Measurements from ENCODE around the gene TUBA1C. TPM values are rescaled to one million over a fixed set of nuclear protein-coding genes. Genes with fewer than 3 reads are reported as not detected.
A peak's percentile ranks its signal among the peaks of the same experiment; 100 is the strongest.

The TUBA1C gene
- total and polyA plus RNA-seq, 9 of the 15 experiments (the other 6 are each of a cell fraction or from before 2014, with no cell fraction given) = 755 to 3,012 (median 914) TPM

- H3K36me3 ChIP-seq (ENCODE audit: control insufficient read depth, insufficient read depth, low read length) = no peaks in the 10 kb centered on the region
- H2AFZ ChIP-seq (ENCODE audit: low read depth, low read length) = no peak overlapping the region
- ChIA-PET CTCF (ENCODE audit: low intra/inter-chr PET ratio) (no interaction called here), POLR2A (interaction anchor here (0.5 to 1.5 kb wide), 7 partner anchors 8 to 217 kb away, joined by 3 to 6 read pairs (median 3); partner anchors contain the start of gene TUBA1B)
- intact Hi-C loops (cut with micrococcal nuclease) = loop anchor here (10.0 kb wide), 1 partner anchor 125 kb away; the partner anchor contains the start of gene TUBA1B
- FAIRE-seq = no peak
- H3K27me3 ChIP-seq (ENCODE audit: control insufficient read depth in 2 of 2, insufficient read depth in 2 of 2, low read length in 2 of 2) = no peaks in the 10 kb centered on the region
- no peaks in the 10 kb centered on the region for H3K9me1 ChIP-seq (ENCODE audit: control insufficient read depth, insufficient read depth, low read length)
- no peak overlapping the region for H3K27ac ChIP-seq (ENCODE audit: extremely low read depth, low read depth, low read length)
- H3K4me1 ChIP-seq (replicated peaks in 1 of 2; ENCODE audit: control insufficient read depth in 2 of 2, insufficient read depth in 2 of 2, low read length in 2 of 2) = peaks cover 22 to 24% of the 10 kb centered on the region in 2 experiments; a peak in 4 of 5 replicates
- H3K4me3 ChIP-seq = no peak overlapping the region
- H4K20me1 ChIP-seq (replicated peaks; ENCODE audit: control insufficient read depth, insufficient read depth, low read length) = no peaks in the 10 kb centered on the region
- H3K9ac ChIP-seq (ENCODE audit: insufficient read depth in 1 of 2, low read depth in 2 of 2, low read length in 2 of 2) = no peak overlapping the region
- H3K4me2 ChIP-seq (ENCODE audit: insufficient read depth, low read length) = no peak overlapping the region
- no TSS peak for BruUV-seq (replicated peaks)
- no peak for TF ChIP-seq NCOA2 (IDR thresholded peaks at IDR 0.05; ENCODE audit: partially characterized antibody in 2 of 2)
- peak; percentile 40; the same call in 1 of the 2 replicates for TF ChIP-seq SPI1 (IDR thresholded peaks at IDR 0.05; ENCODE audit: borderline replicate concordance, low read depth, low read length)
- TF ChIP-seq, protein P1, sequence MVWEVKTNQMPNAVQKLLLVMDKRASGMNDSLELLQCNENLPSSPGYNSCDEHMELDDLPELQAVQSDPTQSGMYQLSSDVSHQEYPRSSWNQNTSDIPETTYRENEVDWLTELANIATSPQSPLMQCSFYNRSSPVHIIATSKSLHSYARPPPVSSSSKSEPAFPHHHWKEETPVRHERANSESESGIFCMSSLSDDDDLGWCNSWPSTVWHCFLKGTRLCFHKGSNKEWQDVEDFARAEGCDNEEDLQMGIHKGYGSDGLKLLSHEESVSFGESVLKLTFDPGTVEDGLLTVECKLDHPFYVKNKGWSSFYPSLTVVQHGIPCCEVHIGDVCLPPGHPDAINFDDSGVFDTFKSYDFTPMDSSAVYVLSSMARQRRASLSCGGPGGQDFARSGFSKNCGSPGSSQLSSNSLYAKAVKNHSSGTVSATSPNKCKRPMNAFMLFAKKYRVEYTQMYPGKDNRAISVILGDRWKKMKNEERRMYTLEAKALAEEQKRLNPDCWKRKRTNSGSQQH (CRISPR knock-in tag; IDR thresholded peaks at IDR 0.05) = no peak
- no peak for TF ChIP-seq SIN3B (IDR thresholded peaks at IDR 0.05; ENCODE audit: low read depth)
- ATAC-seq = no peak
- peaks cover 20% of the 10 kb centered on the region for H3K79me2 ChIP-seq (ENCODE audit: control insufficient read depth, insufficient read depth, low read length)
- no peak for DNase-seq (ENCODE audit: extremely low read depth in 1 of 4, low spot score in 3 of 4)
- in situ Hi-C loops (cut with MboI) = no loop called here
- no peaks in the 10 kb centered on the region for H3K9me3 ChIP-seq (replicated peaks; ENCODE audit: control insufficient read depth, insufficient read depth, low read depth, low read length)
- WGBS (ENCODE audit: insufficient coverage, low coverage, missing lambda C conversion rate) = 33% methylated on average over 3 of the region's 3 CpGs
Observed at GRCh38 chr12:49260166-49260565, 4.7 kb upstream of the TUBA1C start.

Measured in K562 (cell line).